HG03442 (cell line): Measurements from ENCODE around the gene NAV1.
"Not testable (repeated sequence)": the region's sequence is repeated elsewhere in the genome, so short reads cannot be mapped to it uniquely, and the experiment has no call there.

ENCODE experiments used
- ATAC-seq: cut with Tn5 transposase; IDR thresholded peaks from one replicate; pipeline ENCODE4 v1.9.1; 2021; ENCODE audit warnings: mild to moderate bottlenecking, moderate library complexity; ENCODE audit not compliant: unreplicated experiment

NAV1 gene, protein sequence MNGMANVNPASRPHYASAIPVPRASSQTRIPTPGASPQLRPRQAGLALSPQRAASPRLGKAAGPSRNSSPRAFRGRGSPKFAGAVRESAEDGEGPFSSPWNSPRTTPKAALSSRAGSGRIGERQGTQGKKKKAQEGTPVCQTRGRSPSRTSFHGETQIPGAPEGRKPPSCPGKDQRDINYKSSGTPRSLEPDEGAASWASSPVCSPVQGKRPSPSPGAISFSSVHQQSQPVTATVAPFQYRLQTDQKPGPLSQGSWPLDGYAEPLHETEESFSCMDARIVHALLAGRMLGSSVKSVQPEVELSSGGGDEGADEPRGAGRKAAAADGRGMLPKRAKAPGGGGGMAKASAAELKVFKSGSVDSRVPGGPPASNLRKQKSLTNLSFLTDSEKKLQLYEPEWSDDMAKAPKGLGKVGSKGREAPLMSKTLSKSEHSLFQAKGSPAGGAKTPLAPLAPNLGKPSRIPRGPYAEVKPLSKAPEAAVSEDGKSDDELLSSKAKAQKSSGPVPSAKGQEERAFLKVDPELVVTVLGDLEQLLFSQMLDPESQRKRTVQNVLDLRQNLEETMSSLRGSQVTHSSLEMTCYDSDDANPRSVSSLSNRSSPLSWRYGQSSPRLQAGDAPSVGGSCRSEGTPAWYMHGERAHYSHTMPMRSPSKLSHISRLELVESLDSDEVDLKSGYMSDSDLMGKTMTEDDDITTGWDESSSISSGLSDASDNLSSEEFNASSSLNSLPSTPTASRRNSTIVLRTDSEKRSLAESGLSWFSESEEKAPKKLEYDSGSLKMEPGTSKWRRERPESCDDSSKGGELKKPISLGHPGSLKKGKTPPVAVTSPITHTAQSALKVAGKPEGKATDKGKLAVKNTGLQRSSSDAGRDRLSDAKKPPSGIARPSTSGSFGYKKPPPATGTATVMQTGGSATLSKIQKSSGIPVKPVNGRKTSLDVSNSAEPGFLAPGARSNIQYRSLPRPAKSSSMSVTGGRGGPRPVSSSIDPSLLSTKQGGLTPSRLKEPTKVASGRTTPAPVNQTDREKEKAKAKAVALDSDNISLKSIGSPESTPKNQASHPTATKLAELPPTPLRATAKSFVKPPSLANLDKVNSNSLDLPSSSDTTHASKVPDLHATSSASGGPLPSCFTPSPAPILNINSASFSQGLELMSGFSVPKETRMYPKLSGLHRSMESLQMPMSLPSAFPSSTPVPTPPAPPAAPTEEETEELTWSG (N-terminal part only)

DNA sequence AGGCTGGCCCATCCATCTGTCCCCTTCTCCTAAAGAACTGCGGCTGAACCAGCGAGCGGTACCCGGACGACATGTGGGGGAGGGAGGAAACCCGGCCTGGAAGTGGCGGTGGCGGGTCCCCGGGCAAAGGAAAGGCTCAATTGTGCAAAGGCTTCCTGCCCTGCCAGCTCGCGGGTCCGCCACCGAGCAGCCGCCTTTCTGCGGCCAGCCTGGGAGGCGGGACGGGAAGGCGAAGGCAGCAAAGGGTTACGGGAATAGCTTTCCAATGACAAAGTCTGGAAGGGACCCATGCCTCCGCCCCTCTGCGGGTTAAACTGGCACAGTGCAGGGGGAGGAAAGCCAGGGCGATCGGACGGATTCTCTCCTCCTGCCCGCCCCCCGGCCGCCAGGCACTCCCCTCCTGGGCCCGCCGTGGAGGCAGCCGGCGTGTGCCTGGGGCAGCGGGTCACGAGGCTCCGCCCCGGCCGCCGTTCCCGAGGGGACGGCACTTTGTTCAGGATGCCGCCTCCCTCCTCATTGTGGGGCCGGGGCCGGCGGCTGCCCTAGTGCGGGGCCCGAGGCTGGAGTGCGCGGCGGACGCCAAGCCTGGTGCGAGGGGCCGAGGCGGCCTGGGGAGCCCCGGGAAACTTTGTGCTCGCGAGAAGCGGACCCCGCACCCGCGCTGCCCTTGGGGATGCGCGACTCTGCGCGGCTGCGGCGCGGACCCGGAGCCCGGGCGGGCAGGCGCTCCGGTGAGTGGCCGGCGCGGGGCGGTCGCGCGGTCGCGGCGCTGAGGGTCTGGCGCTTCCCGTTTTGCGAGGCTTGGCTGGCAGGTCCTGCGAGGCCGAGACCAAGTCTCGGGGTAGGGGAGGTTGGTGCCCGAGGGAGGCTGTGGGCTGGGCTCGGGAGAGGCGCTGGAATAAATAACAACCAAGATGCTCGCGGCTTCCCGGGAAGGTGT, at the start of gene NAV1:
NAV1 (plus strand) TSS at position 516 of the 940 bp plus-strand sequence. CDS start 83,758 bp downstream, outside the sequence.
- no peak for ATAC-seq

- no peak for ATAC-seq
Observed at GRCh38 chr1:201489643-201490261, 49.2 kb upstream of the NAV1 start.

GRCh38 chr1:201490708-201491131, 48.2 kb upstream of the NAV1 start:
- ATAC-seq, result no peak

- ATAC-seq, result no peak
Observed at GRCh38 chr1:201491896-201492511, 46.9 kb upstream of the NAV1 start.

GRCh38 chr1:201493026-201493656, 45.8 kb upstream of the NAV1 start:
- ATAC-seq, result not testable (repeated sequence)

DNA sequence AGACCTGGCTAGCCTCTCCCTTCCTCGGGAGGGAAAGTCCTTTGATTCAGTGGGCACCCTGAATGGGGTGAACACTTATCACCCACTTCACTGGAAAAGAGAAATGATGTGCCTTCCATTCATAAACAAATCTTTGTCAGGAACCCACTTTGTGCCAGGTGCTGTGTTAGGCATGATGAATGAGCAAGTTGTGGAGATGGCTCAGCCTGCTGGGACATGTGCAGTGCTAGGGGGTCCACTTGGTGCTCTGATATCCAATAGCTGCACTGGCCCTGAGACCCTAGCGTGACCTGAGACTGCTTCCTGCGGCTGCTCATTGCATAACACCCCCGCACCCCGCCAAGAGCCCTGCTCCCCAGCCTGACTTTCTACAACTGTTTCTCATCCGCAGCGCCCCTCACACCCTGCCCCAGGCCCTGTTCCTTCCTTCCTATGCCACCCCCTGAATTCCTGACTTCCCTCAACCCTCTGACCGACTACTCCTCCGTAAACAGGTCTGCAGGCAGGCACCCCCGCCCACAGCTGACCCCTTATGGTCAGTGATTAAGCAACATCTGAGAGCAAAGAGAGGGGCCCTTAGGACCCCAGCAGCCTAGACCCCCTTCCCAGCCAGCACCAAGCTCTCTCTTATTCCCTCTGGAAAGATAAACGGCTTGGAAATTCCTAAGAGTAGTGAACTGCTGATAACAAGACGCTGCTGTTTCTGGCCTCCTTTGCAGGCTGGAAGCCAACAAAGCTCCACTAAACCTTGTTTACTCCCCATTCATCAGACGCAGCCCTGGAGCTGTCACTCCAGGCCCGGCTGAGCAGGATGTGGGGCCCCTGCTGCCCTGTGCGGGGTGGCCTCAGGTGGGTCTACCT, 44.9 kb upstream of the NAV1 start:
- ATAC-seq, result no peak

DNA sequence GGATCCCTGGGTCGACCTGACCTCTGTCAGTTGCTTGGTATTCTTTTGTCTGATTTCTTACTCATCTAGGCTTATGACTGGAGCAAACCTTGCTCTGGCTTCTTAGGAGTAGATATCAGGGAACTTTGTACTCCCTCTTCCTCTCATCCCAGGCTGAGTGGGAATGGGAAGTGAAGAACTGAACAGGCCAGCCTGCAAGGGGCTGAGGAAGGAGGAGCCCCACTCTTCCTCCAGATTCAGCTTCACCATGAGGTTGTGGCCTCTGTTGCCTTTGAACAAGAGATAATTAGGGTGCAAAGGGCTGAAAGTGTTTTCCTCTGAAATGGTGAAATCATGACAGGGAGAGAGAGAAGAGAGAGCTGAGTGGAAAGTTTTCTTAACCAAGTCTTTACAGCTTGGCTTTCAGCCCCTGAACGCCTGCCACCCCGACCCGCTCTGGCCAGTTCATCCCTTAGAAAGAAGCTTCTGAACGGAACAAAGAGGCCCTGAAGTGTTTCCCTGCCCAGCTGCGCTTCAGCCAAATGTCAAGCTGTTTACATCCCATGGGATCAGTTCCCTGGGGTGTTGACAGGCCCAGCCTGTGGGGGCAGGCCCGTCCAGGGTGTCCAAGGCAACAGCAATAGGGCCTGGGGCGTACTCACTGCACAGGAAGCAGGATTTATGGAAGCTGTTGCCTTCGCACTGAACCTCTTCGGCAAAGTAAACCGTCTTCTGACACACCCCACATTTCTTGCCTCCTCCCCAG, 43.2 kb upstream of the NAV1 start:
- no peak for ATAC-seq

- ATAC-seq, result no peak
Observed at GRCh38 chr1:201496296-201496690, 42.6 kb upstream of the NAV1 start.

DNA sequence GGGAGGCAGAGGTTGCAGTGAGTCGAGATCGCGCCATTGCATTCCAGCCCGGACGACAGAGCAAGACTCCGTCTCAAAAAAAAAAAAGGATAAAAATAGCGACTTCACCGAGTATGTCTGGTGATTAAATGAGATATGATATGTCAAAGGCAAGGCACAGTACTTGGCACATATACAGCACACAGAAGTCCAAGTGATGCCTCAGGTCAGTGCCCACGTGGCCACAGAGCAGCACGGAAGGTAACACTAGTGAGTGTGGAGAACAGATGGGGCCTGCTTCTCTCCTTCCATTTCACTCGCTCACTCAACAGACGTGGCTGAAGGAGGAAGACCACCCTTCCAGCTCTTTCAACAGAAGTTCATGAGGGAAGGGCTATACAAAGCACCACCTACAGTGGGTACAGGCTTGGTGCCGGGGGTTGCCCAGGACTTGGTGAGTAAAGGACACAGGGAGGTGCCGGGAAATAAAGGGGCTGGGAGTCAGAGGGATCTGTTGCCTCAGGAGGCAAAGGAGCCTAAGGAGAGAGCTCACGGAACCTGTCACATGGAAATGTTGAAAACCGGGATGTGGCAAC, 40.9 kb upstream of the NAV1 start:
- no peak for ATAC-seq

DNA sequence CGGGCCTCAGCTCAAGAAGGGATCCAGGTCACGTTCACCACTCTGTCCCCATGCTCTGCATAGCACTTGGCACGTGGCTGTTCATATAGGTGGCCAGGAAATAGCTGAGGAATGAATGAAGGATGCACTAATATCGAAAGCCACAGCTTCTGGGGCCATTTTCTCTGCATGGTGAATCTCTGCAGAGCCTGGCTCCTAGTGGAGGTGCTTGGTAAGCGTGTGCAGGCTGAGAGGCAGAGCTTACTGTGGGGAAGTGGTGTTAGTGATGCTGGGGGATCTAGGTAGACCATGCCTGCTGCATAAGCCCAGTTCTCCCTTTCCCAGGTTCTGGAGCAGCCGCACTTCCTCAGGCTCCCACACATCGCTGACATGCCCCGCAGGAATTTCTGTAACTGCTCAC, 40.3 kb upstream of the NAV1 start:
- no peak for ATAC-seq

DNA sequence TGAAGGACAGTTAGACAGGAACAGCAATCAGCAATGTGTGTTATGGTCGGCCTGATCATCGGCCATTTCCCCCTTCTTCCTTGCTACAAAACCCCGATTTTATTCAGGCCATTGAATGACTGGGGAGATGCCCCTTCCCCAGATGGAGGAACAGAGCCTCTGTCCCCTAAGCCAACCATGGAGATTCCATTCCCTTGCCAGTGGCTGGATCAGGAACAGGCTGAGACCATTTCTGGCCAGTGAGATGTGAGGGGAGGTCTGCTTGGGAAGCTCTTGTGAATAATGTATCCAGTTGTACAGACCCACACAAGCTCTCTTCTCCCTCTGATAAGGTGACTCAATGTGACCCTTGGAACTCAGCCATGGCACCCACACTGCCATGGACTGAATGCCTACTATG, 39.7 kb upstream of the NAV1 start:
- no peak for ATAC-seq

DNA sequence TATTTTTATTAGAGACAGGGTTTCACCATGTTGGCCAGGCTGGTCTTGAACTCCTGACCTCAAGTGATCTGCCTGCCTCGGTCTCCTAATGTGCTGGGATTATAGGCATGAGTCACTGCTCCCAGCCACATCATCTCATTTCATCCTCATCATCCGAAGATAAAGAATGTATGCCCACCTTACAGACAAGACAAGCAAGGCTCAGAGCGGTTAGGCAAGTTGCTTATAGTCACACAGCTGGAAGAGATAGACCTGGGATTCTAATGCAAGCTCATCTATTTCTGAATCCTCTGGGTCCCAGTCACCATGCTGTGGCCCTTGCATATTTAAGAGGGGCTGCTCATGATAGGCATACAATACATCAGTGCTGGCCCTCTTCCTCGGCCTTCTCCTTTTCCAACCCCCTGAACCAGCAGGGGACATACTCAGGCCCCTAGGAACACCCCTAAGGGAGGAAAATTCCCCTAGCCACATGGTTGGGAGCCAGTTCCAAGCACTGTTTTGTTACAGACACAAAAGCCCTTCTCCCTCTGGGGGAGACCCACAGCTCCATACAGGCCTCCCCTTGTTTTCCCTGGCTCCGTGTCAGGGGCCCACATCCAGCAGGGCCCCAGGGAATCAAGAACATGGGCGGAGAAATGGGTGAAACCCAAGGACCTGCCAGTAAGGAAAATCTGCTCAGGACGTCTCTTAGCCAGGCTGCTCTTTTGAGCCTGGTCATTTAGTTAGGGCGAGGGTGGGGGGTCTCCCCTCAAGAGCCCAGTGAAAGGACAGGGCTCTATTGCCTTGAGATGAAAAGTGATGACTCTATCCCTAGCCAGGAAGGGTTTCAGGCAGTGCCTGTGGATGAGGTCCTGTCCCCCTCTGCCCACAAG, 38.9 kb upstream of the NAV1 start:
- ATAC-seq, result no peak

DNA sequence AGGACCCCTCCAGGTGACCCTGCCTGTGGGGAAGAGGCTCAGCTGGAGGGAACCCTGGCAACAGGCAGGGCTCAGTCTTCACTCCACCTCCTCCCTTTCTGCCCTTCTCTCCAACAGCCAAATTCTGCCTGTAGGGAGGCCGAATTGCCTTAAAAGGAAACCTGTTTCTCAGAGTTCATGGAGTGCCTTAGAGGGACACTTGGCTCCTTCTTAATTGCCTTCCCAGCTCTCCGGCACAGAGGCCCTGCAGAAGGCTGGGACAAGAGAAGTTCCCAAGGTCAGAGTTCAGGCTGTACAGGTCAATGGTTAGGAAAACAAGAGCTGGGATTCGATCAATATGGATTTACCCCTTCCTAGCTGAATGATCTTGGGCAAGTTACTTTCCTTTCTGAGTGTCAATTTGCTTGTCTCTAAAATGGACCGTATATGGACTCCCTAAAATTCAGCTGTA, 38.2 kb upstream of the NAV1 start:
- no peak for ATAC-seq

GRCh38 chr1:201501144-201501543, 37.8 kb upstream of the NAV1 start:
- ATAC-seq, result no peak

DNA sequence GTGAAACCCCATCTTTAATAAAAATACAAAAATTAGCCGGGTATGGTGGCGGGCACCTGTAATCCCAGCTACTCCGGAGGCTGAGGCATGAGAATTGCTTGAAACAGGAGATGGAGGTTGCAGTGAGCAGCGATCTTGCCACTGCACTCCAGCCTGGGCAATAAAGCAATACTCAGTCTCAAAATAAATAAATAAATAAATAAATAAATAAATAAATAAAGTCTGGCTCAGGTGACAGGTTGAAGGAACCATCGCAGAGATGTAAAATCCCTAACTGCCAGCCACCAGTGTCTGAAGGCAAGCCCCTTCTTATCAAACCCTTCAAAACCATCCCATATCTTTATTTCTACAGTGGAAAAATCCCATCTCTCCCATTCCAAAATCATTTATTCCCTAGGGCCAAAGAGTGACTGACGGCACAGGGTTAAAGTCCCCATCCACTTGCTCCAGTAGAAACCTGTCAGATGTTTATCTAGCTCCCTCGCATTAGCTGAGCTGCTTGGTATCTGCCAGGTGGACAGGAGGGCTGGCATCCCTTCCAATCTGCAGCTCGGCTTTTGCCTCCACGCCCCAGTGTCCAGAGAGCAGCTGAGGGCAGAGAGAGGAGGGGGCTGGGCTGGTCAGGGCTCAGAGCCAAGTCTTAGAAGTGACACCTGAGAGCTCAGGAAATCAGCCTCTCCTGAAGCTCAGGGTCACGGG, 37.0 kb upstream of the NAV1 start:
- ATAC-seq, result no peak
